Stomach (tissue), 4 donors: Measurements from ENCODE around the gene MEIOSIN.

Source experiments
- CTCF ChIP-seq, 7 experiments: fragments of 450-650 bp in 4 of 7; fragments of 200-600 bp in 3 of 7; sonication (generic) in 3 of 7; IDR thresholded peaks; one replicate each; pipeline ENCODE4 v1.5.1; 2016 to 2019; ENCODE audit warnings: antibody characterized with exemption in 7 of 7, control low read depth in 2 of 7, mild to moderate bottlenecking in 1 of 7
- EP300 ChIP-seq: sonication (generic); formaldehyde crosslinking; IDR thresholded peaks from one replicate; pipeline ENCODE4 v1.6.1; 2017; ENCODE audit warnings: antibody characterized with exemption
- POLR2A ChIP-seq, 4 donors: fragments of 450-650 bp; IDR thresholded peaks; one replicate each; pipeline ENCODE4 v1.6.1; 2016; ENCODE audit warnings: antibody characterized with exemption in 4 of 4, control low read depth in 2 of 4, mild to moderate bottlenecking in 1 of 4, moderate library complexity in 1 of 4
- POLR2AphosphoS5 ChIP-seq, 3 donors: sonication (generic); formaldehyde crosslinking; IDR thresholded peaks; one replicate each; pipeline ENCODE4 v1.6.1; 2016; ENCODE audit warnings: antibody characterized with exemption in 3 of 3

- TF ChIP-seq POLR2A (IDR thresholded peaks at IDR 0.05) (no peak), POLR2AphosphoS5 (IDR thresholded peaks at IDR 0.05) (no peak), CTCF (IDR thresholded peaks at IDR 0.05) (no peak), EP300 (no peak)
These were observed 20.3 kb downstream of the MEIOSIN start for GRCh38 chr19:45753548-45753947.
